ENCODE results near the gene MB21D2.

GRCh38 chr3:192915304-192915703 is 2.4 kb downstream of the MB21D2 start:
- TF ChIP-seq CTCF (IDR thresholded peaks at IDR 0.05; ENCODE audit: low read length) (peak; percentile 23), EZH2phosphoT487 (IDR thresholded peaks at IDR 0.05; ENCODE audit: low read length) (no peak)

Data from MM.1S (cell line).